NK-92 treated with Interleukin-12 subunit alpha and Interleukin-12 subunit beta, amount 100 ng/mL, for 24 hours (cell line): Measurements from ENCODE around the gene MTMR1.

ENCODE experiments used
- DNase-seq: peaks from one replicate; lab custom pipeline; 2025; lab: John Stamatoyannopoulos, UW

Gene MTMR1

GRCh38 chrX:150696866-150697265 is 3.7 kb downstream of the MTMR1 start:
- DNase-seq: no peak

DNA sequence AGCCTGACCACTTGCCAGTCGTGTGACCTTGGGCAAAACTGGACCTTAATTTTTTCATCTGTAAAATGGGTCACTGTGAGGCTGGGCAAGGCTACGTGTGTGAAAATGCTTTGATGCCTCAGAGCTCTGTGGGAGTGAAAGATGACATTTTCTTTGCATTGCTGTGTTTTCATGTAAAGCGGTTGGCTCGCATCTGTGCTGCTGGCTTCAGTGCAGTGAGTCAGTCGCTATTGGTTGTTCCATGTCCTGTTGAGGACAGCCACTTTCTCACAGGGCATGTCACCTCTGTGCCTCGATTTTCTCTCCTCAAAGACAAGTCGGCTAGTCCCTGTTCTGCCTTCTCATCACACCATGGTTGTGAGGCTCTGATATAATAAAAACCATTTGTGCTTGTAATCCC is 4.4 kb downstream of the MTMR1 start:
- DNase-seq: no peak

GRCh38 chrX:150698981-150699380 is 5.8 kb downstream of the MTMR1 start:
- DNase-seq: no peak

DNA sequence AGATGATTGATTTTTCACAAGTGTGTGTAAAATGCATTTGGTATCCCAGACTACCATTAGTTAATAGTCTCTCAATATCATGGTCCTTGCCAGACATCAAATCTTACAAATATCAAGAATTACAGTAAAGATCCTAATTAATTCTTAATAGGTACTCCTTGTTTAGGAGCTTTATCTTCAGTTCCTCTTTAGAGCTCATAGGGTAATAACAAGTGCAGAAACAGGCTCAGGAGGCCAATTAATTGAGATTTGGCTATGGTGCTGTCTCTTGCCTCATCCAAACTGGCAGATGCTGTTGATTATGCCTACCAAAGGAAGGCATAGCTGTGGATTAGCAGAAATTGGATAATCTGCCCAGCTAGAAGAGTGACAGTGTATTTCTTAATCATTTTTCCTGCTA is 6.9 kb downstream of the MTMR1 start:
- DNase-seq: no peak

DNA sequence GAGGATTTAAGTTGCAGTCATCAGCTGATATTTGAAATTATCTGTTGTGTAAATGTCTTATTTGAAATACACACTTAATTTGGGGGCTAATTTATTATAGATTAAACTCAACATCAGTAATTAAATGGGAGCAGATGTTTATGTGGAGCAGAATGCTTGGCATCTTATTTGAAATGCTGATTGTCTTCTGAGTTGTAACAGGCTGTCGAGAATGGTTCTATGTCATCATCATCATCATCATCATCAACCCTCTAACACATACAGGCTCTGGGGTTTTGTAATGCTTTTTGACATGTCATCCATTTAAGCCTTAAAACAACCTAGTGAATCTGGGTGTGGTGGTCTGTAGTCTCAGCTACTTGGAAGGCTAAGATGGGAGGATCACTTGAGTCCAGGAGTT is 8.2 kb downstream of the MTMR1 start:
- DNase-seq: no peak

- DNase-seq: no peak
These were observed 9.9 kb downstream of the MTMR1 start for GRCh38 chrX:150702966-150703694.

DNA sequence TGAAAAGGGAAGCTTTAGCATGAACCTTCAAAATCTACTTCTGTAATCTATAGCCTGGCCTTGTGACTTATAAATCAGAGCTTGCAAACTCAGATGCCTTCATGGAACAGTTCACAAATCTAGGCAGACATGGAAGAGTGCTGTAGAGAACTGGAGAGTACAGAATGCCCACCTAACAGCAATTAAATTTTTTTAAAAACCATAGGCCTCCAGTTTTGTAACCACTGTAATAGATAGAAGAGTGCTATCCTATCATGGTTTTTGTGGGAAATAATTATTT is 10.4 kb downstream of the MTMR1 start:
- DNase-seq: no peak

DNA sequence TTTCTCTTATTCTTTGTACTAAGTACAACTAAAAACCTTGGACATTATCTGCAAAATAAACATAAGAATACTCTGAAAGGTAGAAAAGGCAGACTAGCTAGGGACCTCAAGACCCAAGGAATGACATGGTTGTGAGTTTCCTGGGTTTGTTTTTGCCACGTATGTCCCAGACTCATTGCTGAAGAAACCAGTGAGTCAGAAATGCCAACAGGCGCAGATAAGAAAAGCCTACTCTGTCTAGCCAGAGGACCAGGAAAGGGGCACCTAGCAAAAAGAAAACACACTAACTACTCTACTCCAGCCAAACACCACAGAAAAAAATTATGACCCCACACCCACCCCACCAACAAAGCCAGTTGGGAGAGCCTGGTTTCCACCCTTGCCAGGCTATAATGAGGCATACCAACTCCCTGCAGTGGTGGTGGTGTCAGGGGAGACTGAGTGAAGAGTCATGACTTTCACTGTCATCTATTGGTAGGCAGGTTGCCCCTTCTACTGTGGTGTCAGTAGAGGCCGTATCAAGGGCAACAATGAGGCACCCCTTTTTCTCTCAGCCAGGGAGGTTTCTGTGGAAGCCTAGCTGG is 10.9 kb downstream of the MTMR1 start:
- no peak for DNase-seq

DNA sequence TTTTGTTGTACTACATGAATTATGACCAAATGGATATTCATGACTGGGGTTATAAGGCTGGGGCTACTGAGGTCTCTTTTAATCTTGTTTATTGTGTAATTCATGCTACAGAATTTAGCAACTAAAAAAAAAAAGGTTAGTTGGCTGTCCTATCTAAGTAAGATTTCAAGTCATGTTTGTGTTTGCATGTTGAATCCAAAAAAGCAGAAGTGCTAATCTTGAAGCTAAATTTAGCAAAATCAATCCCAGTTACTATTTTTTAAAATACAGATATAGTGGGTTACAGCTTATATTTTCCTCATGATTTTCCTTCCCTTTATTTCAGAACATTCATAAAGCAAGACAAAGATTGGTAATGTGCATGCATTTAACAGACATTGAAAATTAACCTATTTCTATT is 19.4 kb downstream of the MTMR1 start:
- DNase-seq: no peak

DNA sequence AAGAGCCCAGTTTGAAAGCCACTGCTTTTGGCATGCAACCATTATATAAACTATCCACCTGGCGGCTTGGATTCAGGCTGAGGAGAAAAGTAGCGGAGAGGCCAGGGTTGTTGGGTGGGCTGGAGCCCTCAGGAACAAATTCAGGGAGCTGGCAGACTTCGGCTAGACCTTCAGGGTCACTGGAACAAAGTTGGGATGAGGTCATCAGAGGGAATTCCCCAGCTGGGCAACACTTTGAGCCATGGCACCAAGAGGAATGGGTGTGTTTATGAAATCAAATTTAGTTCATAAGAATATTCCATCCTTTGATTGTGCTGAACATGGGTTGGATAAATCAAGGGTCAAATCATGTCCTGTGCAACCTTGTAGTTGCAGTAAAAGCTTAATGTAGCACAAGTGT is 22.0 kb downstream of the MTMR1 start:
- no peak for DNase-seq

GRCh38 chrX:150719621-150720020 is 26.4 kb downstream of the MTMR1 start:
- DNase-seq: no peak

DNA sequence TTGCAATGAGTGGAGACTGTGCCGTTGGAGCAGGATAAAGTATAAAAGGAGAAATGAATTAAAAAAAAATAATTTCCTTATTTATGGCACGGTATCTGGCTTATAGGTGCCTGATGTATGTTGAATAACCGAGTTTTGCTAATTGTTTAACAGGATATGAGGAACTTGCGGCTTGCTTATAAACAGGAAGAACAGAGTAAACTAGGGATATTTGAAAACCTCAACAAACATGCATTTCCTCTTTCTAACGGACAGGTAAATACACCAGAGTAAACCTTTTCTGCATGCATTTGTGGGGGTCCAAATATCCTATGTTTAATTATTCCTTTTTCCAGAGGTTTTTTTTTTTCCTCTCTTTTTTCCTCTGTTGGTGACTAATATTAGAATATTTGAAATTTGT is 36.8 kb downstream of the MTMR1 start:
- no peak for DNase-seq

GRCh38 chrX:150730719-150731118 is 37.5 kb downstream of the MTMR1 start:
- DNase-seq: no peak

DNA sequence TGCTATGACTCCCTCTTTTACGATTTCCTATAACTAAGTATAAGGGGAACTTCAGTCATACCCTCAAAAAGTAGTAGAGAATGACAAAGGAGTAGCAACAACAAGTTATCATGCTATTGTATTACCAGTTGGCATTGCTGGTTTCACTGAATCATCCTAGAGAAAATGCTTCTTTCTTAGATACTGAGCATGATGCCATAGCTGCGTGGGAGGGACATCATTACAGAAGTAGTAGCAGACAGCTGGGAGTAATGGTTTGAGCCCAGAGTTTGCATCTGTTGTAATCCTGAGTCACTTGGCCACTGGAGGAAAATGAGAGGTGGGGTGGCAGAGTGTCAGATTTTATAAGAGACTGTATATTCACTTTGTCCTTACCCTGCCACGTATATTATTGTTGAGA is 38.6 kb downstream of the MTMR1 start:
- no peak for DNase-seq

DNA sequence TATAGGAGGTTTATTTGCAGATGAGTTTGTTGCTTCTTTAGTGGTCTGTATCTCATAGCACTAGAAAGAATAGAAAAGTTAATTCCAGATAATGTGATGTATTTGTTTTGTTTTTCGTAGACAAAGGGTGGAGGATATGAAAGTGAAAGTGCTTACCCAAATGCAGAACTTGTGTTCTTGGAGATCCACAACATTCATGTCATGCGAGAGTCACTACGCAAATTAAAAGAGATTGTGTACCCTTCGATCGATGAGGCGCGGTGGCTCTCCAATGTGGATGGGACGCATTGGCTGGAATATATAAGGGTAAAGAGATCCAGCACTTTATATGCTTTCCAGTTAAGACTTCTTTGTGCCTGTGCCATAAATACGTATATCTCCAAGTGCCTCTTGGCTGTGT is 43.3 kb downstream of the MTMR1 start:
- DNase-seq: no peak

- no peak for DNase-seq
These were observed 58.9 kb downstream of the MTMR1 start for GRCh38 chrX:150752124-150752523.

DNA sequence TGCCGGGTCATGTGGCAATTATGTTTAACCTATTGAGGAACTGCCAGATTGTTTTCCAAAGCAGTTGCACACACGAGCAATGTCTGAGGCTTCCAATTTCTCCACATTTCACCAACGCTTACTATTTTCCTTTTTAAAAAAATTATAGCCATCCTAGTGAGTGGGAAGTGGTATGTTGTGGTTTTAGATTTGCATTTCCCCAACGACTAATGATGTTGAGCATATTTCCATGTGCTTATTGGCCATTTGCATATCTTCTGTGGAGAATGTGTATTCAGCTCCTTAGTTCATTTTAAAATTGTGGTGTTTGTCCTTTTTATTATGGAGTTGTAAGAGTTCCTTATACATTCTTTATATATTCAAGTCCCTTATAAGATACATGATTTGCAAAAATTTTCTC is 60.2 kb downstream of the MTMR1 start:
- DNase-seq: no peak

DNA sequence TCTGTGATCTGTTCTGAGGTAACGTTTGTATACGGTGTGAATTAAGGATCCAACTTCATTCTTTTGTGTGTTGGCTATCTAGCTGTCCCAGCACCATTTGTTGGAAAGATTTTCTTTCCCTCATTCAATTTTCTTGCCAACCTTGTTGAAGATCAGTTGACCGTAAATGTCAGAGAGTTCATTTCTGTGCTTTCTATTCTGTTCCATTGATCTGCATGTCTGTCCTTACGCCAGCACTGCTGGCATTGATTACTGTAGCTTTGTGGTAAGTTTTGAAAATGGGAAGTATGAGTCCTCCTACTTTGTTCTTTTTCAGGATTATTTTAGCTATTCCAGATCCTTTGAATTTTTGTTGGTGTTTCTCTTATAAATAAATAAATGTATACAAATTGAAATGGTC is 60.8 kb downstream of the MTMR1 start:
- no peak for DNase-seq

GRCh38 chrX:150757371-150757770 is 64.2 kb downstream of the MTMR1 start:
- no peak for DNase-seq

DNA sequence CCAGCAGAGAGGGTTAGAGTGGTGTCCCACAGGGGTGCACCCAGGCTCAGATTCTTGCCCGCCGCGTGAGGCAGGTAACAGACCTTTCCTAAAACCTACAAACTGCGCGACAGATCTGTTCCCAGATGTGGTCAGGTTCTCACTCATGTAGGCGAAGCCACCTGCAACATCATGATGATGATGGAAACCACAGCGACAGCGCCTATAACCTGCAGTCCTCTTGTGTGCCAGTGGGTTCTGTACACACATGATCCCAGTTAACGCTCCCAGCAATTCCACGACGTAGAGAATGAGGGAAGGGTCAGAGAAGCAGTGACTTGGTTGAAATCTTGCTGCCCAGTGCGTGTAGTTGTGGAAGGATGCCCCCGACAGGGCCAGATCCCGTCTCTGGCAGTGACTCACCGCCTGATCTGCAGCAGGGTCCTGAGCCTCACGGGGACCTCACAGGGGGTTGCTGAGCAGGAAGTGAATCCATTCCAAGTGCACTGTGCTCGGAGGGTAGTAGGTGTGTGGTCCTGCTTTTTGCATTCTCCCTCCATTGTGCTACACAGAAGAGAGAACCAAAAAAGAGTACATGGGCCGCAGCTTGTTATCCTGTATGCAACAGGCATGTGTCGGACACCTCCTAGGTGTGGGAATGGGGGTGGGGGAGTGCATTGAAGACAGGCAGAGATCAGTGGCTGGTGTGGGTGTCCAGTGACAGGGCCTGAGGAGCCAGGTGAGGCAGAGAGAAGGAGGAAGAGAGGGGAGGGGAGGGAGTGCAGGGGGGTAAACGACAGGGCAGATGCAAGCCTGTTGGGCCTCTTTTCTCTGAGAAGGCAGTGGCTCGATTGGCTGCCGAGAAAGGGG is 66.6 kb downstream of the MTMR1 start:
- DNase-seq: no peak

- no peak for DNase-seq
These were observed 68.1 kb downstream of the MTMR1 start for GRCh38 chrX:150761176-150761818.

GRCh38 chrX:150761819-150762216 is 68.6 kb downstream of the MTMR1 start:
- no peak for DNase-seq
